NCI-H82 treated with DMSO at 0.1 percent for 48 hours (cell line): Measurements from ENCODE around the gene CYP2A7.
"Not testable (repeated sequence)": the region's sequence is repeated elsewhere in the genome, so short reads cannot be mapped to it uniquely, and the experiment has no call there.

Experiments
- DNase-seq: peaks from one replicate; lab custom pipeline; 2025; ENCODE audit not compliant: unreplicated experiment; lab: John Stamatoyannopoulos, UW

Gene CYP2A7

GRCh38 chr19:40882062-40882461 is at the start of gene CYP2A7:
TSS of gene CYP2A7 (minus strand) at chr19:40882231. CDS start at chr19:40882210, 21 bp downstream.
- not testable (repeated sequence) for DNase-seq

GRCh38 chr19:40930799-40931198 is 48.8 kb upstream of the CYP2A7 start:
- not testable (repeated sequence) for DNase-seq

GRCh38 chr19:40929942-40930341 is 47.9 kb upstream of the CYP2A7 start:
- DNase-seq: not testable (repeated sequence)

- DNase-seq: no peak
Measured at GRCh38 chr19:40928850-40929249, 46.8 kb upstream of the CYP2A7 start.

DNA sequence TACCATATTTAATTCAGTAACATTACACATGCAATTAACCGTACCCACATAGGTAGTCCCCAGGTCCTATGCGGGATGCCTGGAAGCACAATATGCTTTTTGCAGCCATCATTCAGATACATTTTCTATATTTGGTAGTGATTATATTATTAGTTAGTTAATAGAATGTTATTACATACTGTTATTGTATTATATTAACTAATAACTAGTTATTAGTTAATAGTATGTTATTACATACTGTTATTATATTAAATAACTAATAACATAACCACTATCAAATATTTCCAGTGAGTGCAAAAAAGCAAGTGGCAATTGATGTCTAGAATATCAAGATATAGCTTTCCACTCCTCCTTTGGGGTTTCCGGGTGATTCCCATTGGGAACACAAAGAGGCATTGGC is 45.5 kb upstream of the CYP2A7 start:
- no peak for DNase-seq

GRCh38 chr19:40926276-40926675 is 44.2 kb upstream of the CYP2A7 start:
- DNase-seq: not testable (repeated sequence)

- no peak for DNase-seq
Measured at GRCh38 chr19:40923934-40924391, 41.9 kb upstream of the CYP2A7 start.

GRCh38 chr19:40922237-40923160 is 40.5 kb upstream of the CYP2A7 start:
- not testable (repeated sequence) for DNase-seq

- DNase-seq: no peak
Measured at GRCh38 chr19:40921005-40921897, 39.2 kb upstream of the CYP2A7 start.

DNA sequence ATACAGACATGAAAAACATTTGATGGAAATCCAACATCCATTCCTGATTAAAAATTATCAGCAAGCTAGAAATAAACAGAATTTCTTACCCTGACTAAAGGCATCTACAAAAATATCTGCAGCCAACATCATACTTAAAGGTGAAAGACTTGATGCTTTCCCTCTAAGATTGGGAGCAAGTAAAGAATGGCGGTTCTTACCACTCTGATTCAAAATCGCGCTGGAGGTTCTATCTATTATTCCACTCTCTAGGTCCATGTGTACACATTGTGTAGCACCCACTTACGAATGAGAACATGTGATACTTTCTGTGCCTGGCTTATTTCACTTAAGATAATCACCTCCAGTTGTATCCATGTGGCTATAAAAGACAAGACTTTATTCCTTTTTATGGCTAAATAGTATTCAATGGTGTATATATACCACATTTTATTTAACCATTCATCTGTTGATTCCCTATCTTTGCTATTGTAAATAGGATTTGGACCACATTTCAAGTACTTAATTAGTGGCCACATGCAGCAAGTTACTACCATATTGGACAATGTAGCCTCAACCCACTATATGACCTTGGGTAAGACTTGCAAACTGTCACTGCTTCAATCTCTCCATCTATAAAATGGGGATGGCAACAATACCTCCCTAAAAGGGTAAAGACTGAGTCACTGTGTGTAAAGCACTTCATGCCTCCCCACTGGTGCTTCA is 38.4 kb upstream of the CYP2A7 start:
- no peak for DNase-seq

GRCh38 chr19:40919530-40920299 is 37.7 kb upstream of the CYP2A7 start:
- DNase-seq: not testable (repeated sequence)

- not testable (repeated sequence) for DNase-seq
Measured at GRCh38 chr19:40918303-40918702, 36.3 kb upstream of the CYP2A7 start.

GRCh38 chr19:40908976-40909375 is 26.9 kb upstream of the CYP2A7 start:
- no peak for DNase-seq

DNA sequence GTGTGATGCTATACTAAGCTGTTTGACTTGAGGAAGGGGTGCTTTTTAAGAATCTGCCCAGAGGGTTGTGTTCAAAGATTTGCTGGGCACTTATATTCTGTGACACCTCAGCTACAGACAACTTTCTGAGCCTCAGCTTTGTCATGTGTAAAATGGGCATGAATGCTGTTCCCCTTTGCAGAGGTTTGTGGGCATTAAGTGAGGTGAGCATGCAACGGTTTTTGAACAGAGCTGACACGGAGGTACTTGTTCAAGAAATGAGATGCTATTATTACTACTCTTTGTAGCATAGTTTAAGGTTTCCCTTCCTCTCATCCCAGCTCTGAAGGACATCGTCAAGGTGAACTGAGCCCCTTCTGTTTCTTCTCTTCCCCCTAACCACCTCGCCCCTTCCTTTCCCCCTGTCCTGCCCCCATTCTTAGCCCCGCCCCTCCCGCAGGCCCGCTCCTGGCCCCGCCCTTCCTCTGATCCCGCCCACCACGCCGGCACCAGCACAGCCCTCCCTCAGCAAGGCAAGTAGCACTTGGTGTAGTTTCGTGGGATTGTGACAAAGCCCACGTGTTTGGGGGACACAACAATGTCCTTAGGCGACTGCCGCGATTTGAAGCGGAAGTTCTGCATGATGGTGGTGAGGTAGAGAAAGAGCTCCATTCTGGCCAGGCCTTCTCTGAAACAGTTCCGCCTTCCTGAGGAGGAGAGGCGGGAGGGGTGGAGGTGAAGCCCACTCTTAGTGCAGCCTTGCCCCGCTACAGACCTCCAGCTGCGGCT is 26.1 kb upstream of the CYP2A7 start:
- DNase-seq: no peak

DNA sequence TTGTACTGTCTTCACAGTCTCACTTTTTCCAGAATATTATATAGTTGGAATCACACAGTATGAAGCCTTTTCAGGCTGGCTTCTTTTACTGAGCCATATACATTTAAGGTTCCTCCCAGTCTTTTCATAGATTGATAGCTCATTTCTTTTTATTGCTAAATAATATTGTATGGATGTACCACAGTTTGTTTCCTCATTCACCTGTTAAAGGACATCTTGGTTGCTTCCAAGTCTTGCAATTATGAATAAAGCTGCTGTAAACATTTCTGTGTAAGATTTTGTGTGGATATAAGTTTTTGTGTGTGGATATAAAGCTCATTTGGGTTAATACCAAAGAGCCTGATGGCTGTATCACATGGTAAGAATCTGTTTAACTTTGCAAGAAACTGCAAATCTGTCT is 24.5 kb upstream of the CYP2A7 start:
- DNase-seq: no peak

GRCh38 chr19:40904673-40905156 is 22.7 kb upstream of the CYP2A7 start:
- DNase-seq: not testable (repeated sequence)

- DNase-seq: not testable (repeated sequence)
Measured at GRCh38 chr19:40901975-40902750, 20.1 kb upstream of the CYP2A7 start.

DNA sequence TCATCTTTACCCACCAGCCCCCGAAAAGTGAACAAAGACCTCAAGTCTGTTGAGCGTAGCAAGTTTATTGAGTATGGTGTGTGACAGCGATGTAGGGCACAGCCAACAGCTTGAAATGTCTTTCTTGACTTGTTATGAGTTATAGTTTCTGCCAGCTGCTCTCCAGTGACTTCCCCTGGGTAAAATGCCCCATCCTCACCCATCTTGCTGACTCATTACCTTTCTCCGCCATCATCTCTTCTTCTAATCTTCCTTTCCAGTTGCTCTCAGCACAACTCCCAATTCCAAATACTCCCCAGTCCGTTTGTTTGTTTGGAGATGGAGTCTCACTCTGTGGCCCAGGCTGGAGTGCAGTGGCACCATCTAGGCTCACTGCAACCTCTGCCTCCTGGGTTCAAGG is 18.5 kb upstream of the CYP2A7 start:
- DNase-seq: not testable (repeated sequence)
